Activated CD8-positive, alpha-beta T cell treated with anti-CD3 and anti-CD28 coated beads, Interleukin-2, amount 10 ng/mL, durations not matched to agents 7 days and 5 days (primary cell): Measurements from ENCODE around the gene PTPN13. TPM values are rescaled to one million over a fixed set of nuclear protein-coding genes. Genes with fewer than 3 reads are reported as not detected.
"Not testable (repeated sequence)": the region's sequence is repeated elsewhere in the genome, so short reads cannot be mapped to it uniquely, and the experiment has no call there.

Experiments
- ATAC-seq: fragments of 150-1000 bp; cut with Tn5 transposase; one replicate; pipeline ENCODE4 v1.10.0; 2021; ENCODE audit warnings: moderate library complexity
- CTCF ChIA-PET: fragments of 350-600 bp; sonication (Branson Sonifier 250); formaldehyde crosslinking; loops from one replicate; lab custom pipeline; 2021; ENCODE audit warnings: antibody characterized with exemption; lab: Charles Lee
- POLR2A ChIA-PET: fragments of 350-600 bp; sonication (Branson Sonifier 250); formaldehyde crosslinking; loops from one replicate; lab custom pipeline; 2021; ENCODE audit warnings: antibody characterized with exemption; lab: Charles Lee
- DNase-seq: peaks from one replicate; pipeline ENCODE4 v3.0.0-alpha.2; 2020
- H3K27ac Mint-ChIP-seq: one replicate; pipeline ENCODE4 v1.8.0; 2021; ENCODE audit warnings: mild to moderate bottlenecking, mixed read lengths
- H3K27me3 Mint-ChIP-seq: one replicate; pipeline ENCODE4 v1.8.0; 2021; ENCODE audit warnings: low read depth, mixed read lengths
- H3K36me3 Mint-ChIP-seq: one replicate; pipeline ENCODE4 v1.8.0; 2021; ENCODE audit warnings: low read depth, mixed read lengths
- H3K4me1 Mint-ChIP-seq: one replicate; pipeline ENCODE4 v1.8.0; 2021; ENCODE audit warnings: low read depth, mixed read lengths
- H3K4me3 Mint-ChIP-seq: one replicate; pipeline ENCODE4 v1.8.0; 2021; ENCODE audit warnings: mild to moderate bottlenecking, mixed read lengths
- H3K9me3 Mint-ChIP-seq: one replicate; pipeline ENCODE4 v1.8.0; 2022; ENCODE audit warnings: mixed read lengths; ENCODE audit not compliant: insufficient read depth
- total RNA-seq, 2 experiments: library from RNA; stranded (reverse); gene quantifications; one replicate each; pipeline ENCODE4 v1.2.3, GENCODE V29; 2021

The PTPN13 gene
- total RNA-seq, 2 experiments from 2014 or later, result 0.08 to 0.16 TPM

GRCh38 chr4:86686741-86687140 is 92.6 kb downstream of the PTPN13 start:
- H3K27ac Mint-ChIP-seq, result no peak overlapping the region
- H3K4me3 Mint-ChIP-seq, result no peak overlapping the region
- H3K9me3 Mint-ChIP-seq, result no peaks in the 10 kb centered on the region
- POLR2A ChIA-PET, result no interaction called here
- no peaks in the 10 kb centered on the region for H3K36me3 Mint-ChIP-seq
- DNase-seq (no peak), ATAC-seq (no peak)
- no peaks in the 10 kb centered on the region for H3K4me1 Mint-ChIP-seq
- H3K27me3 Mint-ChIP-seq, result no peaks in the 10 kb centered on the region
- CTCF ChIA-PET, result no interaction called here

GRCh38 chr4:86688026-86688425 is 93.9 kb downstream of the PTPN13 start:
- no peaks in the 10 kb centered on the region for H3K4me1 Mint-ChIP-seq
- no peak for DNase-seq
- H3K27me3 Mint-ChIP-seq, result no peaks in the 10 kb centered on the region
- H3K4me3 Mint-ChIP-seq, result no peak overlapping the region
- no peaks in the 10 kb centered on the region for H3K36me3 Mint-ChIP-seq
- H3K9me3 Mint-ChIP-seq, result no peaks in the 10 kb centered on the region
- ATAC-seq, result no peak
- no peak overlapping the region for H3K27ac Mint-ChIP-seq
- ChIA-PET POLR2A (no interaction called here), CTCF (no interaction called here)

- no peaks in the 10 kb centered on the region for H3K9me3 Mint-ChIP-seq
- CTCF ChIA-PET, result no interaction called here
- H3K27ac Mint-ChIP-seq, result no peak overlapping the region
- H3K36me3 Mint-ChIP-seq, result no peaks in the 10 kb centered on the region
- no peak overlapping the region for H3K4me3 Mint-ChIP-seq
- POLR2A ChIA-PET, result no interaction called here
- no peaks in the 10 kb centered on the region for H3K27me3 Mint-ChIP-seq
- DNase-seq, result no peak
- no peak for ATAC-seq
- no peaks in the 10 kb centered on the region for H3K4me1 Mint-ChIP-seq
These were observed 110.5 kb downstream of the PTPN13 start for GRCh38 chr4:86704601-86705000.

GRCh38 chr4:86706923-86707597 is 112.9 kb downstream of the PTPN13 start:
- Mint-ChIP-seq H3K27ac (no peak overlapping the region), H3K36me3 (no peaks in the 10 kb centered on the region), H3K27me3 (no peaks in the 10 kb centered on the region), H3K4me3 (no peak overlapping the region), H3K4me1 (no peaks in the 10 kb centered on the region), H3K9me3 (no peaks in the 10 kb centered on the region)
- ChIA-PET CTCF (no interaction called here), POLR2A (no interaction called here)
- DNase-seq (no peak), ATAC-seq (no peak)

GRCh38 chr4:86717651-86718050 is 123.5 kb downstream of the PTPN13 start:
- ATAC-seq, result no peak
- Mint-ChIP-seq H3K27me3 (peaks cover 2% of the 10 kb centered on the region), H3K27ac (no peak overlapping the region), H3K36me3 (no peaks in the 10 kb centered on the region), H3K9me3 (no peaks in the 10 kb centered on the region), H3K4me3 (no peak overlapping the region), H3K4me1 (no peaks in the 10 kb centered on the region)
- DNase-seq, result no peak
- CTCF ChIA-PET, result no interaction called here
- POLR2A ChIA-PET, result no interaction called here

GRCh38 chr4:86718152-86718551 is 124.0 kb downstream of the PTPN13 start:
- Mint-ChIP-seq H3K4me1 (no peaks in the 10 kb centered on the region), H3K27ac (no peak overlapping the region), H3K4me3 (no peak overlapping the region), H3K9me3 (no peaks in the 10 kb centered on the region), H3K27me3 (peaks cover 2% of the 10 kb centered on the region), H3K36me3 (no peaks in the 10 kb centered on the region)
- DNase-seq (no peak), ATAC-seq (no peak)
- ChIA-PET CTCF (no interaction called here), POLR2A (no interaction called here)

- CTCF ChIA-PET, ATAC-seq, H3K4me3 Mint-ChIP-seq, H3K36me3 Mint-ChIP-seq, H3K9me3 Mint-ChIP-seq, H3K4me1 Mint-ChIP-seq, POLR2A ChIA-PET, H3K27ac Mint-ChIP-seq, DNase-seq, H3K27me3 Mint-ChIP-seq: not testable (repeated sequence)
These were observed 125.0 kb downstream of the PTPN13 start for GRCh38 chr4:86719149-86719548.

GRCh38 chr4:86720508-86721068 is 126.5 kb downstream of the PTPN13 start:
- H3K4me1 Mint-ChIP-seq, result no peaks in the 10 kb centered on the region
- ATAC-seq (no peak), DNase-seq (no peak)
- no peak overlapping the region for H3K4me3 Mint-ChIP-seq
- ChIA-PET POLR2A (no interaction called here), CTCF (no interaction called here)
- no peaks in the 10 kb centered on the region for H3K9me3 Mint-ChIP-seq
- no peaks in the 10 kb centered on the region for H3K36me3 Mint-ChIP-seq
- no peak overlapping the region for H3K27ac Mint-ChIP-seq
- H3K27me3 Mint-ChIP-seq, result no peaks in the 10 kb centered on the region

GRCh38 chr4:86721412-86721811 is 127.3 kb downstream of the PTPN13 start:
- no peak overlapping the region for H3K27ac Mint-ChIP-seq
- H3K4me1 Mint-ChIP-seq, result no peaks in the 10 kb centered on the region
- H3K4me3 Mint-ChIP-seq, result no peak overlapping the region
- ATAC-seq, result no peak
- no peaks in the 10 kb centered on the region for H3K9me3 Mint-ChIP-seq
- no peak for DNase-seq
- ChIA-PET POLR2A (no interaction called here), CTCF (no interaction called here)
- H3K36me3 Mint-ChIP-seq, result no peaks in the 10 kb centered on the region
- no peaks in the 10 kb centered on the region for H3K27me3 Mint-ChIP-seq

- H3K9me3 Mint-ChIP-seq, result no peaks in the 10 kb centered on the region
- H3K4me3 Mint-ChIP-seq, result no peak overlapping the region
- H3K27ac Mint-ChIP-seq, result no peak overlapping the region
- H3K4me1 Mint-ChIP-seq, result no peaks in the 10 kb centered on the region
- no peaks in the 10 kb centered on the region for H3K36me3 Mint-ChIP-seq
- POLR2A ChIA-PET, result no interaction called here
- ATAC-seq (no peak), DNase-seq (no peak)
- no peaks in the 10 kb centered on the region for H3K27me3 Mint-ChIP-seq
- CTCF ChIA-PET, result no interaction called here
These were observed 136.2 kb downstream of the PTPN13 start for GRCh38 chr4:86730310-86730709.

- ChIA-PET CTCF (no interaction called here), POLR2A (no interaction called here)
- H3K4me3 Mint-ChIP-seq, result no peak overlapping the region
- no peaks in the 10 kb centered on the region for H3K36me3 Mint-ChIP-seq
- H3K27me3 Mint-ChIP-seq, result no peaks in the 10 kb centered on the region
- H3K9me3 Mint-ChIP-seq, result no peaks in the 10 kb centered on the region
- no peak overlapping the region for H3K27ac Mint-ChIP-seq
- ATAC-seq (no peak), DNase-seq (no peak)
- H3K4me1 Mint-ChIP-seq, result no peaks in the 10 kb centered on the region
These were observed 143.1 kb downstream of the PTPN13 start for GRCh38 chr4:86737244-86737643.

- ATAC-seq, result no peak
- no peaks in the 10 kb centered on the region for H3K36me3 Mint-ChIP-seq
- CTCF ChIA-PET, result no interaction called here
These were observed 147.7 kb downstream of the PTPN13 start for GRCh38 chr4:86741846-86742245.

GRCh38 chr4:86744570-86744969 is 150.5 kb downstream of the PTPN13 start:
- H3K36me3 Mint-ChIP-seq, result no peaks in the 10 kb centered on the region
- CTCF ChIA-PET, result no interaction called here
- no peaks in the 10 kb centered on the region for H3K9me3 Mint-ChIP-seq
- H3K27me3 Mint-ChIP-seq, result no peaks in the 10 kb centered on the region
- no peak for DNase-seq
- POLR2A ChIA-PET, result no interaction called here
- no peak for ATAC-seq
- no peaks in the 10 kb centered on the region for H3K4me1 Mint-ChIP-seq
- no peak overlapping the region for H3K27ac Mint-ChIP-seq
- H3K4me3 Mint-ChIP-seq, result no peak overlapping the region

More at GRCh38 chr4:86741846-86742245, 147.7 kb downstream of the PTPN13 start:
- Mint-ChIP-seq H3K9me3 (no peaks in the 10 kb centered on the region), H3K27me3 (no peaks in the 10 kb centered on the region), H3K4me3 (no peak overlapping the region), H3K27ac (no peak overlapping the region), H3K4me1 (no peaks in the 10 kb centered on the region)
- POLR2A ChIA-PET, result no interaction called here
- no peak for DNase-seq
